A204.1 (cell line): Measurements from ENCODE around the gene KCNMA1.

ENCODE experiments used
- FAIRE-seq: peaks from 2 replicates; lab custom pipeline; 2012; peaks lifted over from hg19 to GRCh38; lab: Jason Lieb, UNC

Gene KCNMA1

DNA sequence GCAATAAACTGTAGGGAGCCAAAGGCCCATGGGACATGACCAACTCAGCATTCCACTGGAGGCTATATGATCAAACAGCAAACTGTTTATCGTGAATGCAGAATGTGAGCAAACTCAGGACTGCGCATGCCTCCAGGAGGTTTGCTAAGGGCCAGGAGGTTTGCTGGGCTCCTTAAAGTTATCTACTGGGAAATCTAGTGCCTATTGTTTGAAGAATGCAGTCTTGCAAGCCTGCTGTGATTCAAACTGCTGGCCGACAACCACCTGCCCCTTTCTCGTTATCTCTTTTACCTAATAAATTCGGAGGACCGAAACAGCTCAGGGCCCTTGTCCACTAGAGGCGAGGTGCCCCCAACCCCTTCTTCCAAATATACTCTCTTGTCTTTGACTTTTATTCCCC lies 404.1 kb downstream of the KCNMA1 start:
- no peak for FAIRE-seq

- FAIRE-seq = no peak
These were observed 405.6 kb downstream of the KCNMA1 start for GRCh38 chr10:77231884-77232610.

DNA sequence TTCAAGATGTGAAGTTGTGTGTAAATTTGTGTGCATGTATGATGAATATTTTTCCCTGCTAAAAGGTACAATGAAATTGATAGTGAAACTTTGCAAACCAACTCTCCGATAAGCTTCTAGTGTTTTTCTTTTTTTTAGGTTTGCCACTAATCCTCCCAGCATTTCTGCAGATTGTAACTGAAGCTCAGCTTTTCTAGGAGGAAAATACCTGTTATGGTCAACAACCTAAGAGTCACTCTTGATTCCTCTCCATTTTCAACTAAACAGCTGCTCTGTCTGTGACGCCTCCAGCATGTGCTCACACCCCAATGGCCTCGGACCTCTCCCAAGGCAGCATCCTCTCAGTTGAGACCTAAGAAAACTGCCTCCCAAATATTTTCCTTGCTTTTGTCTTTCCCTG lies 406.2 kb downstream of the KCNMA1 start:
- no peak for FAIRE-seq

DNA sequence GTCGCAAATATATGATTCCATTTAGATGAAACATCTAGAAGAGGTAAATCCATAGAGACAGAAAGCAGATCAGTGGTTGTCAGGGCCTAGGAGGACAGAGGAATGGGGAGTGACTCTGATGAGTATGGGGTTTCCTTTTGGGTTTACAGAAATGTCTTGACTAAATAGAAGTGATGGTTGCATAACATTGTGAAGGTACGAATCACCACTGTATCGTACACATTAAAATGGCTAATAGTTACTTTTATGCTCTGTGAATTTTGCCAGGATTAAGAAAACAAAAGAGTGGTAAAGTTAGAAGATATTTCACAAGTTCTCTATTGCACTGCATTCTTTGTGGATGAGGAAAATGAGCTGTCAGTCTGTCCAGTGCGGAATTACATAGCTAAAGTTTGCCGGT lies 407.4 kb downstream of the KCNMA1 start:
- no peak for FAIRE-seq

GRCh38 chr10:77229704-77230103 lies 407.9 kb downstream of the KCNMA1 start:
- FAIRE-seq = no peak

GRCh38 chr10:77228559-77228958 lies 409.0 kb downstream of the KCNMA1 start:
- no peak for FAIRE-seq

GRCh38 chr10:77226853-77227565 lies 410.6 kb downstream of the KCNMA1 start:
- FAIRE-seq = no peak

DNA sequence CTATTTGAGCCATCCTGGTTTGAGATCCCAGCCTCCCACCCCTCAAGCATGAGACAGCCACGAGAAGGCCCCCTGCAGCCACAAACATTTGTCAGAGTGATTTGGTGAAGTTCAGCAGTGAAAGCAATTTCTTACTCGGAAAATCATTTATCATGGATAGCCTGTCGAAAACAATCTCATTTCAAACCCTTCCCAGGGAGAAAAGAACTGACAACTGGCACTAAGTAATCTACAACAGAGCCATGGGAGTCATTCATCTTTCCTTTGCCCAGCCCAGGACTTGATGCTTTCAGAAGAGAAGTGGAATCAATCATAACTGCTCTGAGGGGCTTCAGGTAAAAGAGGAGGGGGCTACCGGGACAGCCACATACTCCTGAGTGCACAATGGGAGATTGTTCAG lies 411.2 kb downstream of the KCNMA1 start:
- no peak for FAIRE-seq

DNA sequence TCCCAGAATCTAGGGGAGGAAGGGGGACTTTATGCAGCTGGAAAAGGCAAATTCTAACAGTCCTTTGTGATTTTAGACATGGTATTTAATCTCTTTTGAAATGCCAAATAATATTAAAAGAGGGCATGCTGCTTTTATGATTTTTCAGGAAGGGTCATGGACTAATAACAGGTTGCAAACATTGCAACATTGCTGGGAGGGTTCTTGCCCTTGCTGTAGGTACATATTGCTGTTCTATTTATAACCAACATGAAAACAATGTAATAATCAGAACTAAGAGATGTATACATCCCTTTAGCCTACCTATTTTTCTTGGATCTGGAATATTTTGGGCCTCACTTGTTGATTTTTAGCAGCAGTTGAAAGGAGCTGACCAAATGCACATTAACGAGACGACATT lies 411.6 kb downstream of the KCNMA1 start:
- no peak for FAIRE-seq

- FAIRE-seq = no peak
These were observed 413.8 kb downstream of the KCNMA1 start for GRCh38 chr10:77223526-77224460.

DNA sequence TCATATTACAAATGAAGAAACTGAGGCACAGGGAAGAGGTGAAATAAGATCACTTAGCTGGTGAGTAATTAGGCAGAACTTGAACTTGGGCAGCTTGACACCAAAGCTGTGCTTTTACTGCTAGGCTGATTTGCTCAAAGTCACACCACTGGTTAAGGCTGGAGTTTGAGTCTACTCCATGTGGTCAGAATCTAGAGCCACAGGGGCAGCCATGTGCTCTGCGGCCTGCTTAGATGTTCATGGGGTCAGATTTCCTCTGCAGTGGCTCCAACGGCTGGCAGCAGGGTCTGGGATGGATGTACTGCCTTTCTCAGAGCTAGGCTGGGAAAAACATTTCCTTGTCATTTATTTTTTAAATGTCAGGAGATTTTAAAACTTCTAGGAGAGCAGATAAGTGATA lies 417.5 kb downstream of the KCNMA1 start:
- no peak for FAIRE-seq

- FAIRE-seq = no peak
These were observed 418.6 kb downstream of the KCNMA1 start for GRCh38 chr10:77219046-77219445.

- FAIRE-seq = no peak
These were observed 422.8 kb downstream of the KCNMA1 start for GRCh38 chr10:77214799-77215198.

GRCh38 chr10:77212632-77213031 lies 425.0 kb downstream of the KCNMA1 start:
- no peak for FAIRE-seq

DNA sequence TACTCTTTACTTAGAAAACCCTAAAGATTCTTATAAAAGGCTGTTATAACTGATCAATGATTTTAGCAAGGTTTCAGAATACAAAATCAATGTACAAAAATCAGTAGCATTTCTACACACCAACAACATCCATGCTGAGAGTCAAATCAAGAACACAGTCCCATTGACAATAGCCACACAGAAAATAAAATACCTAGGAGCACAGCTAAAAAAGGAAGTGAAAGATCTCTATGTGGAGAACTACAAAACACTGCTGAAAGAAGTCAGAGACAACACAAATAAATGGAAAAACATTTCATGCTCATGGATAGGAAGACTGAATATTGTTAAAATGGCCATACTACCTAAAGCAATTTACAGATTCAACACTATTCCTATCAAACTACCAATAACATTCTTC lies 427.0 kb downstream of the KCNMA1 start:
- FAIRE-seq = no peak

DNA sequence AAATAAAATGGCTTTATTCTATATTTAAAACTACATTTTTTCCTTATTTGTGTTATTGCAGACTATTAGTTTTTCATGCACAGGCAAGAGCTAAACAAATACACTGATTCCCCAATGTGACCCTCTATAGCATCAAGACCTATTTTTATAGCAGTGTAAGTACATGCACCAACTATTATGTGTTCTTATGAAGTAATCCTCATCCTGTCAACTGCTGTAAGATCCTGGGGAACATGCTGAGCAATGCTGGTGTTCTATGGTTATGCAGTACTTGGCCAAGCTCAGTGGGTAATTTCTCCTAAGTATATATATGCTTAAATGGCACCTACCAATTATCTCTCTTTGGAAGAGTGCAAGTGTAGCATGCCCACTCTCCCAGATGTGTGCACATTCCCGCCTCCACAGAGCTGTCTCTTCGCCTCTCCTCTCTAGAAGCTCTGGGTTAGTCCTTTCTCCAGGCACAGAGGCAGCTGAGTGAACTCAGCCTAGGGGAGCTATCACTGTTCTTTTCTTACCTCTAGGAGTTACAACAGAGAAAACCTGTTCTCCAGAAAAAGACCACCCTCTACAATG lies 428.8 kb downstream of the KCNMA1 start:
- no peak for FAIRE-seq

- no peak for FAIRE-seq
These were observed 429.8 kb downstream of the KCNMA1 start for GRCh38 chr10:77207828-77208185.

DNA sequence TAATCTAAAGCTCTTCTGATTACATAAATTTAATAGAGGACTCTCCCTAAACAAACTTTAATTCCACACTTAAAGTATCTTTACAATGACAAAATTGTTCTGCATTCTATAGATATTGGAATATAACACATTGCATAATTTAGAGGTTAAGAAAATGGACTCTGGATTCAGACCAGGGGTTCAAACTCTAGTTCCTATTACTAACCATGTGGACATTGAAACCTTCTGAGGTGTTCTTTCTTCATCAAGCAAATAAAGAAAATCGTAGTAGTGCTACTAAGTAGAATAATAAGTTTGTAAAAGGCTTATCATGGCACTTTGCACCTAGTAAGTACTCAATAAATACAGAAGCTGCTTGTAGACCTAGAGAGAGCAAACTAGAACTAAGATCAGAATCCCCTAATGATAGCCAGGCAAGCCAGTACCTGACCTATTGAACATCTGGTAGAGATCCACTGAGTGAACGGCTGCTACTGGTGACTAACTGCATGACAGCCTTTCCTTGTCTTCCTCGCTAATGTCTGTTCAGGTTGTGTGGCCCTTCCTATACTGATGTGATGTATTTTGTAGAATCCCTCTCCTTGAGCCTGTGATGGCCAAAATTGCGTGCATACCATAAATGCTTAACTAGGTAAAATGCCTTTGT lies 430.3 kb downstream of the KCNMA1 start:
- FAIRE-seq = no peak

DNA sequence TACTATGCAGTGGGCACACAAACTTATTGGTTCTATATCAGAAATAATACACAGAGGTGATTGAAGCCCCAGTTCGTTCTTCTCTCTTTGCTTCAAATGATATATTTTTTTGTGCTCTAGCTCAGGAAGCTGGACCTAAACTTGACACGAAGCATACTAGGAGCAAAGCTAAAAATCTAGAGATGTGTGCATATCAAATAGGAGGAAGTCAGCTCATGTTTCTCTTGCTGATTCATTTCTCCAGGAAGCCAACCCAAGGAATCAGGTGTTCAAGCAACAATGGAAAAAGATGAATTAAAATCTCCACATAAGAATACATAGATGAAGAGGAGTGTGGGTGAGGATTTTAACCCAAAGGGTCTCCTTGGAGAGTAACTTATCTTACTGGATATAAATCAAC lies 432.5 kb downstream of the KCNMA1 start:
- FAIRE-seq = no peak

GRCh38 chr10:77204171-77204570 lies 433.4 kb downstream of the KCNMA1 start:
- no peak for FAIRE-seq

GRCh38 chr10:77202857-77203256 lies 434.8 kb downstream of the KCNMA1 start:
- no peak for FAIRE-seq
